ENCODE measurements around the gene MARCKS.
A peak's percentile ranks its signal among the peaks of the same experiment; 100 is the strongest.

Gene MARCKS

DNA sequence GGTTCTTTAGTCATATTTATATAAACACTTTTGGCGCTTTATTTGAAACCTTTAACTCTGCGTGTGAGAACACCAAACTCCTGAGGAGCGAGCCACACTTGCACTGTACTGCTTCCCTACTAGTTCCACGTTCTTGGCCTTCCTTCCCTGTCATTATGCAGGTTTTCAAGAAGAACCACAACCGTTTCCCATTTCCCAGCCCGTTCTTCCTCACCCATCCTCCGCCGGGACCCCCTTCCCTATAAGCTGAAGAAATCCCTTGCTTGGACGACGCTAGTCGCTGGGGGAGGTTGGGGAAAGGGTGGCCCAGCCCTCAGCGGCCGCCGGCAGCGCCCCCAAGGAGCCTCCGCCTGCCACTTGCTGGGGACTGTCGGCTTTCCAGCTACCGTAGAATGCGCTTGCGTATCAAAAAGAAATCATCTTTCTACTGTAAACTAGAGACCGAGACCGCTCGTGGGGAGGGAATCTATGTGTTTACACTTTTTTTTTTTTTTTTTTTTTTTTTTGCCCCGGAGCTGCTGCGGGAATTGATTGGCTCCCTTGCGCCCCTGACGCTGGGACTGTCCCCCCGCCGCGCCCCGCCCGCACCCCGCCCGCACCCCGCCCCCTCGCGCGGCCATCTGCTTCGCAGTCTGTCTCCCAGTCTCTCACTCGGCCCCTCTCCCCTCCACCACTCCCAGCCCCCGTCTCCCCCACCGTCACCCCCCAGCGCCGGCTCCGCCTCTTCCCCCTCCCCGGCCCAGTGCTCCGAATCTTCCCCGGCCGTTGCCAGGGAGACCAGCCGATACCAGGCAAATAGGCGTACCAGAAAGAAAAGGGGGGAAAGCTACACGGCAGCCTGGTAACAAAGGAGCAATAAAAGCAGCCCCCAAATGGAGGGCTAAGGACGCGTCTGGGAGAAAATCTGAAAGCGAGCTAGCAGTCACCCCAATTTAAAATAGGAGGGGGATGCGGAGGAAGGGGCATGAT, 2.3 kb upstream of the MARCKS start:
- peak; percentile 61 to 79 for DNase-seq

DNA sequence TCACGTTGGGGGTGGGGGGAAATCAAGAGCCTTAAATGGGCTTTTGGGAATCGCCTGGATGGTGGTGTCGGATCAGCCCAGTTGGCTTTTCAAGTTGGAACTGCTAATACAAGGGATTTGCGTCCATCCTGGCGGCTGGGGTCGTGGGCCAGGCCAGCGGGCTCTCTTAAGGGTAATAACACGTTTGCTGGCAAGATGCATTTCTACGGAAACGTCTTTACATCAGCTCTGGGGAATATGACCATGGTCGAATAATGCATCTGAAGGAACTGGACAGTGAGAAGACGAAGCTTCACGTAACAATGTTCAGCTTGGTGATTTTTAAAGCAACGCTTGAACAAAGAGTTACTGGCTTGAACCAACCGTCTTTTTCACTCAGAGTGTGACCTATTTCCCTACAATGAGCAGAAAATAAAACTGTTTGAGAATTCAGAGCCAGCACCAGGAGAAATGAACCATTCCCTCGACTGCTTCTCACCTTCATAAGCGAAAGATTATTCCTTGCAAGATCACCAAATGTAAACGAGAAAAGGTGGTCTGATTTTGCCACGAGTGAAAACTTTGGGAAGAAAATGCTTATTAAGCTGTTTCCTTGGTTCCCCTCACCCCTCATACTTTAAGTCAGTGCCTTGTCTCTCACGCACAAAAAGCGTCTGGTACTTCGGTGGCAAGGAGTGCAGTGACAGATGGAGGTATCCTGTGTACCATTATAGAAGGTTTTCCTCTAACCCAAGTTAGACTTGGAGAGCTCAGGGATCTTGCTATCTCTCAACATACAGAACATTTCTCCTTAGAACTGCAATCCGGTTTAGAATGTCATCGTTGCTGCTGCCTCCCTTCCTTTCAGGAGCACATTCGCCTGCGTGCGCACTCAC, 1.4 kb upstream of the MARCKS start:
- DNase-seq: peak in 1 of 2 experiments; percentile 91

GRCh38 chr6:113856375-113856624, 845 bp upstream of the MARCKS start:
- DNase-seq: no peak

- DNase-seq: peak; percentile 42 to 81
These were observed 673 bp downstream of the MARCKS start for GRCh38 chr6:113857556-113858479.

GRCh38 chr6:113858480-113859348, 1.6 kb downstream of the MARCKS start:
- DNase-seq: peak; percentile 83 to 84

- peak in 1 of 2 experiments; percentile 33 for DNase-seq
These were observed 2.4 kb downstream of the MARCKS start for GRCh38 chr6:113859349-113860180.

- no peak for DNase-seq
These were observed 3.2 kb downstream of the MARCKS start for GRCh38 chr6:113860181-113860955.

GRCh38 chr6:113862112-113862511, 5.0 kb downstream of the MARCKS start:
- no peak for DNase-seq

DNA sequence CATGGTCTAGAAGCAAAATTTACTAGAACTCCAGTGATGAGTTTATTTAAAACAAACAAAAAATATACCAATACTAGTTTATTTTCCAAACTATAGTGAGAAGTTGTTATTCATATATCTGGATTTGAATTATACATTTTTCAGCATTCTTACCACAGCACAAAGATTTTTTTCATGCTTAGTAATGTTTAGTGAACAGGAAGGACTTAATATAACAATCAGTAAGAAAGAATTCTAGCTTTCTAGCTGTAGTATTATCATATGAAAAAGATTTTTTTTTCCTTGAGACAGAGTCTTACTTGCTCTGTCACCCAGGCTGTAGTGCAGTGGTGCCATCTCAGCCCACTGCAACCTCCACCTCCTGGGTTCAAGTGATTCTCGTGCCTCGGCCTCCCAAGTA, 13.8 kb downstream of the MARCKS start:
- no peak for DNase-seq

DNA sequence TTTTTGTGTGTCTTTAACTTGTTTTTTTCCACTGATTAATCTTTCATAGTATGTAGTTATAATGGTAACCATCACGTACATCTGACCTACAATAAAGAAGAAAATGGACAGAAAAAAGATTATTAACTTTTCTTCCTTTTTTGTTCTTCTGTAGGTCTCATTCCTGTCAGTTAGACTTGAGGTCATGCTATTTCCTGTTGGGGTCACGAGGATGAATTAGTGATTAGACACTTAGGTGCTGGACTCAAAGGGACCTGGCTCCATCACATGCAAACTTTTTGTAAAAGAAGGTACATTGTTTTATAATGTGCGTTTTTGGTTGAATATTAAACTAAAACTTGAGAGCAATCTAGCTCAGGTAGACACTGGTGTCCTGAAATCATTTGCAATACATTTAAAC, 14.8 kb downstream of the MARCKS start:
- no peak for DNase-seq

DNA sequence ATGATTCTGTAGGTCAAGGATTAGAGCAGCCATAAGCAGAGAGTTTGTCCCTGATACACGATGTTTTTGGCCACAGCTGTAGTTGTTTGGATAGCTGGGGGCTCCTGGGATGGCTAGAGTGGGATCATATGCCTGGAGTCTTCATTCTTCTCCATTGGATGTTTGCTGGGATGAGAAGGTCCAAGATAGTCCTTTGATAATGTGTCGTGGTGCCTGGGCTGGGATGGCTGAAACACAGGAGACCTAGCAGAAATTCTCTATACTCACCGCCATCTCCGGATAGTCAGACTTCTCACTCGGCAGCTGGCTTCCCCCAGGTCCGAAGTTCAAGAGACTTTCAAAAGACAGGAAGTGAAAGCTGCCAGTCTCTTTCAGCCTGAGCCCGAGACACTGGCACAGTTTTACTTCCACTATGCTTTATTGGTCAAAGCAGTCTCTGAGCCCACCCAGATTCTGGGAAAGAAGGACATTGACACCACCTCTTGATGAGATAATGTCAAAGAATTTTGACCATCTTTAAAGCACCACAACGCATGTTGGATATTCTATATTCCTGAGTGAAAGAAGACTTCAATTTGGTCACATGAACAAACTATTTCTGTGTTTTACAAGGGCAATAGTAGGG, 16.0 kb downstream of the MARCKS start:
- no peak for DNase-seq

DNA sequence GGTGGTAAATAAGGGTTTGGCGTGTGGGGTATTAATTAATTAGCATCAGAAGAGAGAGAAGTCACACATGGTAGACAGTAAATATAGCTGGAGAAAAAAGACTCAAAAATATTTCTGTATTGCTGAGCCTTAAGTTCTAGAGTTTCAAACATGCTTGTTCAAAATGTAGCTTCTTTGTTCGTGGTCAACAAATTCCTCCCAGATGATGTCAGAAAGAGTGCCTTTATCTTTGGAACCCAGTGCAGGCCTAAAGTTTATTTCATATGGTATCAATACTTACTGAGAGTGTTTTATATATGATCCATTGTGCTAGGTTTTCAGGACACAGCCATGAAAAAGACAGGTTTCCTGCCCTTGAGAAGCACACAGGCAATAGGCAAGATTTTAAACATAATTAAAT, 18.3 kb downstream of the MARCKS start:
- no peak for DNase-seq

DNA sequence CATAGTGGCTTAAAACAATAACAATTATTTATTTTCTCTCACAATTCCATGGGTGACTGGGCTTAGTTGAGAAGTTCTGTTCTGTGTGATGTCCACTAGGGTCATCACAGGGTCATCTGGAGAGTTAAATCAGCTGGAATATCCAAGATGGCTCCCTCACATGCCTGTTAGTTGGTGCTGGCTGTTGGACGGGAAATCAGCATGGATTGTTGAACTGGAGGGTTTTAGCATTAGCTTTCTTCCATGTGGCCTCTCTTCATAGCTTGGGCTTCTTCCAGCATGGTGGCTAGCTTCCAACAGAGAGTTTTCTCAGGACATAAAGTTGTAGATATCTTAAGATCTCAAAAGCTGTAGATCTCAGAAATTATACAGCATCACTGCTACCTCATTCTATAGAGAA, 19.6 kb downstream of the MARCKS start:
- no peak for DNase-seq

DNA sequence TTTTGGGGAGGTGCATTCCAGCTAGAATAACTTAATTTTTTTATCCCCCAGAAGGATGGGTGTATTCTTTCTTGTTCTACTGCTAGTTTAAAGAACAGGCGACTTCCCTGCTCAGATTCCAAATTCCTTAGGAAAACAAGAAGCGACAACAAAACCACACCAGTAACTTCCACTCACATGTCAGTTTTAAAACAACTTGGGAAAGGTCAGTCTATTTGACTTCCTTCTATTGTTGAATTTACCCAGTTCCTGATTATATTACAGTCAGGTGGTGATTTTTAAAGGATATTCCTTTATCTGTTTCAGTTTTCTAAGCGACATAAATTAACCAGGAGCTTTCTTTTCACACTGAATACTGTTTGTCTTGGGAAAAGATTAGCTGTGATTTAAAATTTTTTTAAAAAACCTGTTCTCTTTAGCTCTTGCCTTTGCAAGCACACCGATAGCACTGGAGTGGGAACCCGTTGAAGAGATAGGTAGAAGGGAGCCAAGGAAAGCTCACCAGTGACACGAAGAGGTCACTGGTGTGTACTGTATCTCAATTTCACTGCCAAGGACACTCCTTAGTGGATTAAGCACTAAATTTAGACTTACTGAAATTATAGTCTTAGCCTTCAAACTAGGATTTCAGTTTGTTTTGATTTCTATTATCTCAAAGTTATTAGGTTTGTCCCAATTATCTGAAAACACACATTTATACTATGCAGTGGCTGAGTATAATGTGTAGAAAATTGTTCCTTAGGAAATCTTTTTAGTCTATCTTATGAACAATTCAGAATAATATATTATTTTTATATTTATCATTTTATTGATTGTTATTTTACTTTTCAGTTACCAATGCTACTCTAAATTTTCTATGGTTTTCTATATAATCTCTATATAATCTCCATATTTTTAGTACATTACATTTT, 22.3 kb downstream of the MARCKS start:
- DNase-seq: peak; percentile 11 to 12

- no peak for DNase-seq
These were observed 24.4 kb downstream of the MARCKS start for GRCh38 chr6:113881478-113881980.

DNA sequence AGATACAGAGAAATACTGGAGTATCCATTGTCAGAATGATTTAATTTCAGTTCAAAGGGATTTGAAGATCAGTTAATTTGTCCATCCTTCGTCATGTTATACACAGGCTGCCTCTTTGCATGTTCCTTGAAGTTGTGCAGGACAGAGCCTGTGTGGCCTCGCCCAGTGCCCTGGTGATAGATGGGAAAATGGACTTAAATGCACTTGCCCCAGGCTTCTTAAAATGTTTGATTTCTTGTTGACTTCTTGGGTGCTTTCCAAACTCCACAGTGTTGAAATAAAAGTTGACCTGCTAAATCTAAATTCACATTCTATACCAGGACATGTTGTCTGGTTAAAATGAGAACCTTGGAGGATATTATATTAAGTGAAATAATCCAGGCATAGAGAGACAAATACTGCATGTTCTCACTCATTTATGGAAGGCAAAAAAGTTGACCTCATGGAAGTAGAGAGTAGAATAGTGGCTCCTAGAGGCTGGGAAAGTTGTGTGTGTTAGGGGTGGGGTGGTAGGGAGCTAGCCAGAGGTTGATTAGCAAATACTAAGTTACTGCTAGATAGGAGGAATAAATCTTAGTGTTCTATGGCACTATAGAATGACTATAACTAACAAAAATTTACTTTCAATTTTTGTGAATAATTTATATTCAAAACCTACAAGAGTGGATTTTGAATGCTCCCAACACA, 25.3 kb downstream of the MARCKS start:
- DNase-seq: no peak

- no peak for DNase-seq
These were observed 26.9 kb downstream of the MARCKS start for GRCh38 chr6:113884011-113884410.

- no peak for DNase-seq
These were observed 29.4 kb downstream of the MARCKS start for GRCh38 chr6:113886512-113886911.
